Vagina (tissue), 2 donors: ENCODE results near the gene AGPAT2. TPM values are rescaled to one million over a fixed set of nuclear protein-coding genes. Genes with fewer than 3 reads are reported as not detected.

Experiments
- DNase-seq, 2 donors: peaks; one replicate each; pipeline ENCODE4 v3.0.0-alpha.2; 2017; ENCODE audit errors: extremely low spot score in 2 of 2
- H3K27ac ChIP-seq: fragments of 200-600 bp; sonication (generic); one replicate; pipeline ENCODE4 v1.5.1; 2019
- H3K27me3 ChIP-seq: fragments of 200-600 bp; sonication (generic); one replicate; pipeline ENCODE4 v1.5.1; 2019
- H3K36me3 ChIP-seq, 2 donors: fragments of 200-600 bp; sonication (generic); one replicate each; pipeline ENCODE4 v1.5.1; 2017 to 2019
- H3K4me1 ChIP-seq: fragments of 200-600 bp; sonication (generic); one replicate; pipeline ENCODE4 v1.5.1; 2019
- H3K4me3 ChIP-seq, 2 donors: fragments of 200-600 bp; sonication (generic); 1 replicate in 1 of 2; 2 replicates in 1 of 2; pipeline ENCODE4 v1.5.1; 2016 to 2019
- H3K9me3 ChIP-seq: fragments of 200-600 bp; sonication (generic); one replicate; pipeline ENCODE4 v1.5.1; 2019
- POLR2A ChIP-seq, 2 donors: fragments of 450-650 bp; IDR thresholded peaks; one replicate each; pipeline ENCODE4 v1.6.1; 2017; ENCODE audit warnings: antibody characterized with exemption in 2 of 2, mild to moderate bottlenecking in 2 of 2, moderate library complexity in 2 of 2
- POLR2AphosphoS5 ChIP-seq, 2 donors: sonication (generic); formaldehyde crosslinking; IDR thresholded peaks; one replicate each; pipeline ENCODE4 v1.9.0; 2017; ENCODE audit warnings: antibody characterized with exemption in 2 of 2, mild to moderate bottlenecking in 2 of 2, low read depth in 1 of 2; ENCODE audit not compliant: insufficient read depth in 1 of 2
- intact Hi-C: fragments of 100-400 bp; cut with DNase I; formaldehyde crosslinking; loops from one replicate; pipeline ENCODE4 v1.15.1; 2023
- total RNA-seq: library from RNA; depleted of rRNA; stranded (reverse); fragments of >200 nt; gene quantifications from one replicate; pipeline ENCODE4 v1.2.3, GENCODE V29; 2016
- TF ChIP-seq, protein P1 (sequence below), 3 experiments: fragments of 450-650 bp in 2 of 3; fragments of 200-600 bp in 1 of 3; sonication (generic) in 1 of 3; IDR thresholded peaks; one replicate each; pipeline ENCODE4 v1.5.1; 2017 to 2019; ENCODE audit warnings: antibody characterized with exemption in 3 of 3, mild to moderate bottlenecking in 2 of 3, moderate library complexity in 2 of 3

Gene AGPAT2
- 87.2 TPM for total RNA-seq

DNA sequence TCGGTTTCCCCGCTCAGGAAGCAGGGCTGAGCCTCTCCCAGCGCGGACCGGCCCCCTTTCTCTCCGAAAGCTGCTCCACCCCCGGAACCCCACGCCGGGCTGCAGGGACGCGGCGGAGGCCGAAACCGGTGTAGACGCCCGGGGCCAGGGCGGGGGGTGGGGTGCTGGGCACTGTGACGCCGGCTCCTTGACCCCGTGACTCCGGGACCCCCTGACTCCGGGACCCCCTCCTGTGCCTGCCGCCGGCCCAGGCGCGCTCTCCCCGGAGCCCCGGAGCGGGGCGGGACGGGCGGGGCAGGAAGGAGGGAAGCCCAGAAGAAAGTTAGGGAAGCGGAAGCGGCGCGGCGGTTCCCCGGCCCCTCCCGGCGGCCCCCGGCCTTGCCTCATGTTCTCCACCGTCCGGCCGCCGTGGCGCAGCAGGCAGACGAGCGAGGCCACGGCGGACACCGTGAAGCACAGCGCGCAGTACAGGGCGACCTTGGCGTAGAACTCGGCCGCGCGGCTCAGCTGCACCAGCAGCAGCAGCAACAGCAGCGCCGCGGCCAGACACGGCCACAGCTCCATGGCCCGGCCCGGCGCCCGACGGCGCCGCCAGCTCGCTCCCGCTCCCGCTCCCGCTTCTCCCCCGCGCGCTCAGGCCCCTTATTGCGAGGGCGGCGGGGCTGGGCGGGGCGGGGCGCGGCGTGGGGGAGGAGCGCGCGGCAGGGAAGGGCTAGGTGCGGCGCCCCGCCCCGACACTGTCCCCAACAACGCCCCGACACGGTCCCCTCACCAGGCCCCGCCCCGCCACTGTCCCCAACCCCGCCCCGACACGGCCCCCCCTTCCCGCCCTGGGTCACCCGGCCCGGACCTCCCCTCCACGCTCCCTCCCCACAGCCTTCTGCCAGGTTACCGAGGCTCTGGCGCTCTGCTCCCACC is at the start of gene AGPAT2:
Gene AGPAT2 (minus strand): TSS at position 664 of the 918 bp plus-strand sequence. CDS start 100 bp downstream, at position 564.
- Histone ChIP-seq H3K36me3 (no peaks in the 10 kb centered on the region), H3K4me3 (peak within 1 kb of the TSS; percentile 84 to 90), H3K27ac (peak within 1 kb of the TSS; percentile 71), H3K27me3 (no peaks in the 10 kb centered on the region), H3K4me1 (peaks cover 30% of the 10 kb centered on the region), H3K9me3 (no peaks in the 10 kb centered on the region)
- TF ChIP-seq, protein P1, sequence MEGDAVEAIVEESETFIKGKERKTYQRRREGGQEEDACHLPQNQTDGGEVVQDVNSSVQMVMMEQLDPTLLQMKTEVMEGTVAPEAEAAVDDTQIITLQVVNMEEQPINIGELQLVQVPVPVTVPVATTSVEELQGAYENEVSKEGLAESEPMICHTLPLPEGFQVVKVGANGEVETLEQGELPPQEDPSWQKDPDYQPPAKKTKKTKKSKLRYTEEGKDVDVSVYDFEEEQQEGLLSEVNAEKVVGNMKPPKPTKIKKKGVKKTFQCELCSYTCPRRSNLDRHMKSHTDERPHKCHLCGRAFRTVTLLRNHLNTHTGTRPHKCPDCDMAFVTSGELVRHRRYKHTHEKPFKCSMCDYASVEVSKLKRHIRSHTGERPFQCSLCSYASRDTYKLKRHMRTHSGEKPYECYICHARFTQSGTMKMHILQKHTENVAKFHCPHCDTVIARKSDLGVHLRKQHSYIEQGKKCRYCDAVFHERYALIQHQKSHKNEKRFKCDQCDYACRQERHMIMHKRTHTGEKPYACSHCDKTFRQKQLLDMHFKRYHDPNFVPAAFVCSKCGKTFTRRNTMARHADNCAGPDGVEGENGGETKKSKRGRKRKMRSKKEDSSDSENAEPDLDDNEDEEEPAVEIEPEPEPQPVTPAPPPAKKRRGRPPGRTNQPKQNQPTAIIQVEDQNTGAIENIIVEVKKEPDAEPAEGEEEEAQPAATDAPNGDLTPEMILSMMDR (IDR thresholded peaks at IDR 0.05), result no peak
- TF ChIP-seq POLR2A (IDR thresholded peaks at IDR 0.05) (peak in 1 of 2 donors; percentile 33), POLR2AphosphoS5 (IDR thresholded peaks at IDR 0.05; ENCODE audit: insufficient read depth in 1 of 2, low read depth in 1 of 2) (peak in 1 of 2 donors; percentile 57)
- intact Hi-C loops, result no loop called here
- DNase-seq, result no peak

DNA sequence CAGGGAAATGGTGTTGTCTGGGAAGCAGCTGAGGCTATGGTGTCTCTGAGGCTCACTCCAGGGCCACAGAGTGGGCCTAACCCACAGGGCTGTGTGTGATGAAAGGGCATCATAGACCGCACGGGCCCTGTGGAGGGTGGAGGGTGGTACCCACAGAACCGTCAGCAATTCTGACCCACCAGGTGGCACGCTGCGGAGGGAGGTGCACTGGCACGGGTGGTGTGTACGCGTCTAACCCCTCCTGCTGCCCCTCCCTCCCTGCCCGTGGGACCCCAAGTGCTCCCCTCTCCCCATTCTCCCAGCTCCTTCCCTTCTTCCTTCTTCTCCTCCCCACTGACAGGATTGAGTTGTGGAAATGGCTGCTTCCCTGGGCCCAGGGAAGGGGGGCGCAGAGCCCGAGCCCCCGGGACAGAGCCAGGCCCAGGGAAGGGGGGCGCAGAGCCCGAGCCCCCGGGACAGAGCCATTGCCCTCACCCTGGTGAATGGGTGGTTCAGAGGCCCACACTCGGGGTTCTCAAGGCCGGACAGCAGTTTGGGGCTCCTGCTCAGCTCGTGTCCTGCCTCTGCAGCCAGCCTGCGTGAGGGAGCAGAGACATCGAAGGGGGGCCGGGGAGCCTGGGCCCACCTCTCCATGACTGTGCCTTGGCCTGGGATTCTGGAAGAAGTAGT is 48.7 kb upstream of the AGPAT2 start:
- DNase-seq, result no peak
- intact Hi-C loops, result no loop called here
- H3K27ac ChIP-seq, result no peak overlapping the region

GRCh38 chr9:136734837-136735496 is 47.7 kb upstream of the AGPAT2 start:
- TF ChIP-seq POLR2A (IDR thresholded peaks at IDR 0.05) (no peak), POLR2AphosphoS5 (IDR thresholded peaks at IDR 0.05; ENCODE audit: insufficient read depth in 1 of 2, low read depth in 1 of 2) (no peak)
- H3K4me1 ChIP-seq, result no peaks in the 10 kb centered on the region
- H3K27me3 ChIP-seq, result no peaks in the 10 kb centered on the region
- no peak overlapping the region for H3K27ac ChIP-seq
- no peaks in the 10 kb centered on the region for H3K9me3 ChIP-seq
- intact Hi-C loops, result no loop called here
- H3K4me3 ChIP-seq, result no peak overlapping the region
- no peaks in the 10 kb centered on the region for H3K36me3 ChIP-seq
- no peak for DNase-seq

More for the DNA sequence above, 48.7 kb upstream of the AGPAT2 start:
- H3K9me3 ChIP-seq, result no peaks in the 10 kb centered on the region
- H3K27me3 ChIP-seq, result no peaks in the 10 kb centered on the region
- H3K4me3 ChIP-seq, result no peak overlapping the region
- no peak for TF ChIP-seq POLR2AphosphoS5 (IDR thresholded peaks at IDR 0.05; ENCODE audit: insufficient read depth in 1 of 2, low read depth in 1 of 2)
- TF ChIP-seq, protein P1 (IDR thresholded peaks at IDR 0.05), result no peak
- peaks cover 4% of the 10 kb centered on the region for H3K4me1 ChIP-seq
- H3K36me3 ChIP-seq, result no peaks in the 10 kb centered on the region

- peaks cover 8% of the 10 kb centered on the region for H3K4me1 ChIP-seq
- no peaks in the 10 kb centered on the region for H3K9me3 ChIP-seq
- TF ChIP-seq, protein P1 (IDR thresholded peaks at IDR 0.05), result no peak
- TF ChIP-seq POLR2A (IDR thresholded peaks at IDR 0.05), result no peak
- TF ChIP-seq POLR2AphosphoS5 (IDR thresholded peaks at IDR 0.05; ENCODE audit: insufficient read depth in 1 of 2, low read depth in 1 of 2), result no peak
- intact Hi-C loops, result no loop called here
- H3K27me3 ChIP-seq, result no peaks in the 10 kb centered on the region
- no peaks in the 10 kb centered on the region for H3K36me3 ChIP-seq
- no peak for DNase-seq
- no peak overlapping the region for H3K27ac ChIP-seq
- no peak overlapping the region for H3K4me3 ChIP-seq
These were observed 46.4 kb upstream of the AGPAT2 start for GRCh38 chr9:136733611-136734010.

DNA sequence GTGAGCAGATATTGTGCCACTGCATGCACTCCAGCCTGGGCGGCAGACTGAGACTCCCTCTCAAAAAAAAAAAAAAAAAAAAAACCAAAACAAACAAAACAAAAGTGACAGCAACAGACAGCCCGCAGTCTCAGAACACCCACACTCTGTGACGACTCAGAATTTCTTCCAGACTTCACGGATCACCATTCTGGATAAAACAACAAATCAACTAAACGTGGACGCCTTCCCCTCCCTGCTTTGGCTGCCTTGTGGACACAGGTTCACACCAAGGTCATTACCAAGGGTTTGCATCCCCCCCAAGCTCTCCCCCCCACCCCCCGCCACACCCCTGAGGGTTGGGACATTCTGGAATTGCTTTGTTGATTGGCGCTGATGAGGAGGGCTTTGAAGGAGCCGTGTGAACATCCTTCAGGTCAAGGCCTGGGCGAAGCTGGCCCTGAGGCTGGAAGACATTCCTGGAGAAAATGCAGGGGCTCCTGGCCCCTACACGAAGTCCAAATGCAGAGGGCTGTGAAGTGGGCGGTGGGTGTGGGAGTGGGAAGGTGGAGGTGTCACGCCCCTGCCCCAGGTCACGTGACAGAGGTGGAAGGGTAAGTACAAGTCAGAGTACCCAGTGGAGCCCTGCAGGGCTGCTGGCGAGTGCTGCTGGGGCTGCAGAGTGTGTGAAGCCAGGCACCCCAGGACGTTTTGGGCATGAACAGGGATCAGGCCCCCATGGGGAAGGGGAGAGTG is 45.4 kb upstream of the AGPAT2 start:
- no peaks in the 10 kb centered on the region for H3K9me3 ChIP-seq
- intact Hi-C loops, result no loop called here

More for the DNA sequence above, 45.4 kb upstream of the AGPAT2 start:
- Histone ChIP-seq H3K4me3 (no peak overlapping the region), H3K27ac (no peak overlapping the region), H3K36me3 (no peaks in the 10 kb centered on the region), H3K4me1 (peaks cover 12% of the 10 kb centered on the region), H3K27me3 (no peaks in the 10 kb centered on the region)
- no peak for DNase-seq
- TF ChIP-seq, protein P1 (IDR thresholded peaks at IDR 0.05), result no peak
- TF ChIP-seq POLR2A (IDR thresholded peaks at IDR 0.05) (no peak), POLR2AphosphoS5 (IDR thresholded peaks at IDR 0.05; ENCODE audit: insufficient read depth in 1 of 2, low read depth in 1 of 2) (no peak)
